NK-92 treated with Interleukin-12 subunit alpha and Interleukin-12 subunit beta, amount 100 ng/mL, for 24 hours (cell line): Measurements from ENCODE around the gene SAT2.
"Not testable (repeated sequence)": the region's sequence is repeated elsewhere in the genome, so short reads cannot be mapped to it uniquely, and the experiment has no call there.

Experiments used
- DNase-seq: peaks from one replicate; lab custom pipeline; 2025; lab: John Stamatoyannopoulos, UW

Gene SAT2

DNA sequence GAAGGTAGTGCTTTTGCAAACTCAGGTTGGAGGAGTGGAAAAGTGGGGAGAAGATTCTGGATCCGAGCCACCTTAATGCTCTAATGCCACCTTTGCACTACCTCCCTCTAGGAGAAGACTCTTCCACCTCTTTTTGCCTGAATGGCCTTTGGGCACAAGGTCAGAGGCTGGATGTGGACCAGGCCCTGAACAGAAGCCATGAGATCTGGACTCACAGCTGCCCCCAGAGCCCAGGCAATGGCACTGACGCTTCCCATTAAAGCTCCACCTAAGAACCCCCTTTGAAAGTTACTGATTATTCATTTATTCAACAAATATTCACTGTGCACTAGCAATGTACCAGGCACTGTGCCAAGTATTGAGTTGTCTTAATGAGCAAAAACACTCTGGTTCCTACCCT is 5.5 kb upstream of the SAT2 start:
- DNase-seq: no peak

DNA sequence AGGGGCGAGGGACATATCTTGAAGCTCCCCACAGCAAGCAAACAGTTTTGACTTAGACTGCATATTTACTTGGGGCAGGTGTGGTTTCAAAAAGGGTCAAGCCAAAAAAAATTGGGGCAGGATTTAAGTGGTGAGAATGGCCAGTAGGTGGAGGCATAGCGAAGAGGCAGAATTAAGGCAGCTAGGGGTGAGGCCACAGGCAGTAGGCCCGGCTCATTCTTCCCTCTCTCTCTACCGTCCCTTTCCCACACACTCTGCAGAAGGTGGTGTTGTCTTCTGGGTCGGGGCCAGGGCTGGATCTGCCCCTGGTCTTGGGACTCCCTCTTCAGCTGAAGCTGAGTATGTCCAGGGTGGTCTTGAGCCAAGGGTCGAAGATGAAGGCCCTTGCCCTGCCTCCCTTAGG is 4.9 kb upstream of the SAT2 start:
- DNase-seq: no peak

- DNase-seq: no peak
Measured at GRCh38 chr17:7631398-7632380, 4.1 kb upstream of the SAT2 start.

DNA sequence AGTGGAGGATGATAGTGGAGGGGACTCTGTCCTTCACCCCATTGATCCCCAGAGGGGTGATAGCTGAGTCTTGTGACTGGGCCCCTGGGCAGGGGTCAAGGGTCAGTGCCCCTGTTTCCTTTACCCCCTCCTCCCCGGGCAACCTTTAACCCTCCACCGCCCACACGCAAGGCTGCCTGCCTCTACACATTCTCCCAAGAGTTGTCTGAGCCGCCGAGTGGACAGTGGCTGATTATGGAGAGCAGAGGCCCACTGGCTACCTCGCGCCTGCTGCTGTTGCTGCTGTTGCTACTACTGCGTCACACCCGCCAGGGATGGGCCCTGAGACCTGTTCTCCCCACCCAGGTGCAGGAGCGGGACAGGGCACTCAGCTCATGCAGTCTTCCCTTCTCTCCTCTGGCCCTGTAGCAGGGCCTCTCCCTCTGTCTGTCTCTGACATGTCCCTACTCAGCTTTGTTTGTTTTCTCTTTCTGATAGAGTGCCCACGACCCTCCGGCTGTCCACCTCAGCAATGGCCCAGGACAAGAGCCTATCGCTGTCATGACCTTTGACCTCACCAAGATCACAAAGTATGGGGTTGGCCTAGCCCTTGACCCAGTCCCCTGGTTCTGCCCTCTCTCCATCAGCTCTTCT is 2.4 kb upstream of the SAT2 start, which contains the start of gene SHBG:
TSS of gene SHBG (plus strand) at position 197 of the 633 bp plus-strand sequence. CDS start at position 235, 38 bp downstream.
- DNase-seq: no peak

DNA sequence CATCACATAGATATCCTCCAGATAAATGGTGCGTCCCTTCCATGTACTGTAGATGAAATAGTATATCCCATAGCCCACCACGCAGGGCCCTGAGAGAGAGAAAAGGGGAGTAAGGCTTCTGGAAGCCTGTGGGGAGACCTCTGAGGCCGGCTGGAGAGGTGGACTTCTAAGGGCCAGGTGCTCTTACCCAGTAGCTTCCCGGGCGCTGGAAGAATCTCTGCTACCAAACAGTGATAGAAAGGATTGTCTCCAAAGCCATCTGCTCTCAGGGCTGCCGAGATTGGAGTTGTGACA is 718 bp downstream of the SAT2 start:
- no peak for DNase-seq

DNA sequence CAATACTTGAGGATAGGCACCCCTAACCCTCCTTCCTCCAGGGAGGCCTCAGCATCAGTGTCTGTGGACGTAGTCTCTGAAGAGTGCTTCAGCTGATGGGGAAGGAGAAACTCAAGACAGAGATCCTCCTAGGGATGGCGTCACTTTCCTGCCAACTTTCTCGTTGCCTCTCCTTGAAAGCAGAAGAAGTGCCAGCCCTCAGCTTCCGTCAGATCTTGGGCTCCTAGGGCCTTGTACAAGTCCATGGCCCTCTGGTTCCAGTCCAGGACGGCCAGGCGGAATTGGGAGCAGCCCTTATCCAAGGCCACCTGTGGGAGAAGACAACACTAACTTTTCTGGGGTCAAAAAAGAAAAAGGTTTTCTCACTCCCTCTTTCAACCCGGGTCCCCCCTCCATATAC is 1.3 kb downstream of the SAT2 start:
- no peak for DNase-seq

DNA sequence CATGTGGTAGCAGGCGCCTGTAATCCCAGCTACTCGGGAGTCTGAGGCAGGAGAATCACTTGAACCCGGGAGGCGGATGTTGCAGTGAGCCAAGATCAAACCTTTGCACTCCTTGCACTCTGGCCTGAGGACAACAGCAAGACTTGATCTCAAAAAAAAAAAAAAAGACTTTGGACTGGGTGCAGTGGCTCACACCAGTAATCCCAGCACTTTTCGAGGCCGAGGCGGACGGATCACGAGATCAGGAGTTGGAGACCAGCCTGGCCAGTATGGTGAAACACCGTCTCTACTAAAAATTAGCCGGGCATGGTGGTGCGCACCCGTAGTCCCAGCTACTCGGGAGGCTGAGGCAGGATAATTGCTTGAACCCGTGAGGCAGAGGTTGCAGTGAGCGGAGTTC is 1.9 kb downstream of the SAT2 start:
- DNase-seq: not testable (repeated sequence)

GRCh38 chr17:7623661-7624060 is 4.0 kb downstream of the SAT2 start:
- DNase-seq: no peak

DNA sequence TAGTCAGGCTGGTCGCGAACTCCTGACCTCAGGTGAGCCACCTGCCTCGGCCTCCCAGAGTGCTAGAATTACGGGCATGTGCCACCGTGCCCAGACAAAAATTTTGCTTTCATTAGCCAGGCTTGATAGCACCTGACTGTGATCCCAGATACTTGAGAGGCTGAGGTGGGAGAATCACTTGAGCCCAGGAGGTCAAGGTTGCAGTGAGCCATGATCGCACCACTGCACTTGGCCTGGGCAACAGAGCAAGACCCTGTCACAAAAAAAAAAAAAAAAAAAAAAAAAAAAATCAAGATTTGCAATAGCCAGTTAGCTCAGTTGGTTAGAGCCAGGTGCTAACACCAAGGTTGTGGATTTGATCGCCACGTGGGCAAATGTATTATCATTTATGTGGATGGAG is 6.8 kb downstream of the SAT2 start:
- no peak for DNase-seq

GRCh38 chr17:7618608-7619007 is 9.0 kb downstream of the SAT2 start:
- no peak for DNase-seq

- DNase-seq: no peak
Measured at GRCh38 chr17:7615265-7615747, 12.3 kb downstream of the SAT2 start.

DNA sequence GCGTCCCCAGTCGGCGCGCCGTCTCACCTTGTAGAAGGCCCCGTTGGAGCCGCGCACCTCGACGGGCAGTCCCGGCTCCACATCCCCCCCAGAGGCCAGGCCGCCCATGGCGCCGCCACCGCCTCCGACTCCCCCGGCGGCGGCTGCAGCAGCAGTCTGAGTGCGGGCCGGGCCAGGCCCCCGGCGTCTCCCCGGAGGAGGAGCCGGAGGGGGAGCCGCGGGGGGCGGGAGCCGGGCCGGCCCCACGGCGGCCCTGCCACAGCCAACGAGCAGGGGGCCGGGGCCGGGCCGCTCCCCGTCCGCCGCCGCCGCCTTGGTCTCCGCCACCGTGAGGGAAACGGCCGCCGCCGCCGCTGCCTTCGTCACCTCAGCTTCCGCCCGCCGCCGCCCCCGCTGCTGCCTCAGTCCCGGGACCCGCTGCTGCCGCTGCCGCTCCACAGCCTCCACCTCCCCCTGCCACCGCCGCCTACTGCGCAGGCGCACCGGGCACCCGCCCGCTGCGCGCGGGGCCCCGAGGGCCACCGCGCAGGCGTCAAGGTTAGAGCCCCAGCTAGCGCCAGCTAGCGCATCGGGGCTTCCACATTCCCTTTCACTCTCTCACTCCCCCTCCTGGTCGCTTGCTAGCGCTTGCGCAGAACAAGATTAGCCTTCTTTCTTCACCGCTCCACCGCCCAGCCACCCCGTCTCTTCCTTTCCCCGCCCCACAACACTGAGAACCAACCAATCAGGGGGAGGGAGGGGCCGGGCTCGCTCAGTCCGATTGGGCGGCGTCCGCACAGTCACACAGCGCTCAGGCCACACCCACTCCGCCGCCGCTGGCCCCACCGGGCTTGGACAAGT is 13.0 kb downstream of the SAT2 start, which contains the start of gene FXR2:
TSS of gene FXR2 (minus strand) at position 473 of the 840 bp plus-strand sequence. CDS start at position 108, 365 bp downstream.
- peak; percentile 97 for DNase-seq

DNA sequence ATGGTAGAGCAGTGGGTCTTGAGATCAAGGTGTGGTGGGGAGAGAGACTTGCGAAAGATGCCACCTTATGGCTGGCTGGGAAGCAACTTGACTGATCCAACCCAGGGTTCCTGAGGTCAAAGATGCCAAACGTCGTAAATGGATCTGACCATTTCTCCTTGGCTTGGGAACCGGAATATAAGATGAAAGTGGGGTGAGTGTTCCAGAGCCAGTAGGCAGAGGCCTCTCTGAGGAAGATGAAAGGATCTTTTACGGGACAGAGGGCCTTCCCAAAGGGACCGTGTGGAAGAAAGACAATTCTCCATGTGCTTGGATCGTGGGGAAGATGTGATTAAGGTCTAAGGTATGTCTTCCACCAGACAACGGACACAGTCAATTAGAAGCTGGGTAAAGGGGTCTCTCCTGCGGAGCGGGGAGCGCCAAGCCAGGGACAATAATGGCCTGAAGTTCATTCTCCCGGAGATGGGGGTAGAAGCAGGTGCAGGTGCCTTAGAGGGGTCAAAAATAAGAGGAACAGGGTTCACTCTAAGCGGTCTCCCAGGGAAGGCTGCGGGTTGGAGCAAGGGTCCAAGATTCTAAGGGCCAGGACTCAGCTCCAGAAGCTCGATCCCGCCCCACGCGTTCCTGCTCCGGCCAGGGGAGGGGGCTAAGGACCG is 13.7 kb downstream of the SAT2 start:
- no peak for DNase-seq

- DNase-seq: no peak
Measured at GRCh38 chr17:7612294-7612640, 15.4 kb downstream of the SAT2 start.

GRCh38 chr17:7611635-7612293 is 15.9 kb downstream of the SAT2 start:
- DNase-seq: no peak

DNA sequence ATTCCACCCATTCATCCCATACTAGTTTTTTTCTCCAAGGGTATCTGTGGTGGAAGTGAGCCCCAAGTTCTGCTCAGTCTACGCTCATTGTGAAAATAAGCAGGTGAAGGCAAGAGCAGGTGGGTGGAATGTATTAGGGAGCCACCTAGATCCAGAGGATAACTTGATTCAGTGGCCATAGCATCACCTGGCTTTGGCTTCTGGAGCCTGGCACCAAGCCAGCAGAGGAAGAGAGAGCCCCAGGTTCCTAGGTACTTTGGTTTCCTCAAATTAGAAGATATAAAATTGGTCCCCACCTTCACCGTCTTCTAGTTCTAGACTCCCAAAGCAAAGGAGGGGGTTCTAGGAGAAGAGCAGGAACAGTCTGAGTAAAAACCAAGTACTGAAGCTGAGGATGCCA is 17.0 kb downstream of the SAT2 start:
- DNase-seq: no peak

DNA sequence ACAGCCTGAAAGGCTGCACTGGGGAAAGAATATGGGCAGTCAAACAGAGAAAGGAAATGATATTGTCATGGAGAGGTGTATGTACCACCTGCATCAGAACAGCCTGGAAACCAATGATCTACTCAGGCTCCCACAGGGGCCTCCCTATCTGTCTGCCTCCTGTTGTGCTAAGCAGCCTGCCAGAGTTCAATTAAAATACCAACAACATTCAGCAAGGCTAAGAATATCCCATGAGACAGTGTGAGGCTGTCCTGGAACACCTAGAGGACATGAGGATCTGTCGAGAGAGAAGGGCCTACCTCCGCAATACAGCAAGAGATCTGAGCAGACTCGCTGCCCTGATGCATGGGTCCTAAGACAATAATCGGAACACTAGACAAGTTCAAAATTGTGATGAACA is 21.3 kb downstream of the SAT2 start:
- DNase-seq: no peak

GRCh38 chr17:7597561-7597960 is 30.1 kb downstream of the SAT2 start:
- not testable (repeated sequence) for DNase-seq

- DNase-seq: no peak
Measured at GRCh38 chr17:7593296-7593695, 34.3 kb downstream of the SAT2 start.

- no peak for DNase-seq
Measured at GRCh38 chr17:7592422-7593021, 35.1 kb downstream of the SAT2 start.

DNA sequence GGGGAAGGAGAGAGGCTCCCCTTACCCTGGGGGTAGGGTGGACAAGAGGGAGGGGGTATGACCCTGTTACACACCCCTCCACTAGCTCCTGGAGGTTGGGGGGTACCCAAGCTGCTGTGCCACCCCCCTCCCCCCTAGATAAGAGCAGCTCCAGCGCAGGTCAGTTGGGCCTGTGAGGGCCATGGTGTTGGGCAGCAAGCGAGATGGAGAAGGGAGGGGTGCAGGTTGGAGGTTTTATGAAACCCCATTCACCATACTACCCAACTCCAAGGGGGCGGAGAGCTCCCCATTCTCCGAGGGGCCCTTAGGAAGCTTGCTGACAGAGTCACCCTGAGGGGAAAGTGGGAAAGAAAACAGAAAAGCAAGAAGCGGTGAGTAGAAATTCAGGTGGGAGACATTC is 36.0 kb downstream of the SAT2 start:
- DNase-seq: no peak
